Measurements from ENCODE around the gene CRADD.
A peak's percentile ranks its signal among the peaks of the same experiment; 100 is the strongest.

The CRADD gene

GRCh38 chr12:93823616-93824391 is 146.6 kb downstream of the CRADD start:
- DNase-seq: no peak

- DNase-seq: no peak
Observed at GRCh38 chr12:93824514-93825500, 147.6 kb downstream of the CRADD start.

- DNase-seq: no peak
Observed at GRCh38 chr12:93825501-93825888, 148.3 kb downstream of the CRADD start.

GRCh38 chr12:93825931-93826555 is 148.9 kb downstream of the CRADD start:
- DNase-seq: no peak

GRCh38 chr12:93827179-93827578 is 150.0 kb downstream of the CRADD start:
- DNase-seq: no peak

GRCh38 chr12:93827669-93828068 is 150.5 kb downstream of the CRADD start:
- DNase-seq: peak; percentile 28

GRCh38 chr12:93829016-93829415 is 151.8 kb downstream of the CRADD start:
- no peak for DNase-seq

- no peak for DNase-seq
Observed at GRCh38 chr12:93831374-93831773, 154.2 kb downstream of the CRADD start.

GRCh38 chr12:93832131-93832530 is 155.0 kb downstream of the CRADD start:
- no peak for DNase-seq

- DNase-seq: no peak
Observed at GRCh38 chr12:93833946-93834345, 156.8 kb downstream of the CRADD start.

GRCh38 chr12:93836620-93837260 is 159.6 kb downstream of the CRADD start:
- DNase-seq: no peak

- DNase-seq: no peak
Observed at GRCh38 chr12:93838193-93838592, 161.0 kb downstream of the CRADD start.

GRCh38 chr12:93839064-93839463 is 161.9 kb downstream of the CRADD start:
- DNase-seq: no peak

GRCh38 chr12:93841671-93842070 is 164.5 kb downstream of the CRADD start:
- DNase-seq: no peak

- no peak for DNase-seq
Observed at GRCh38 chr12:93844164-93844784, 167.1 kb downstream of the CRADD start.

GRCh38 chr12:93846936-93847516 is 169.9 kb downstream of the CRADD start:
- no peak for DNase-seq

- DNase-seq: no peak
Observed at GRCh38 chr12:93847517-93848474, 170.6 kb downstream of the CRADD start.

GRCh38 chr12:93848523-93849101 is 171.4 kb downstream of the CRADD start:
- DNase-seq: no peak

GRCh38 chr12:93849946-93850345 is 172.8 kb downstream of the CRADD start:
- no peak for DNase-seq

- DNase-seq: no peak
Observed at GRCh38 chr12:93850481-93851256, 173.5 kb downstream of the CRADD start.

Measured in NCI-H510A treated with DMSO at 0.1 percent for 48 hours (cell line).